ENCODE measurements around the gene ANKRD37. TPM values are rescaled to one million over a fixed set of nuclear protein-coding genes. Genes with fewer than 3 reads are reported as not detected.

Gene ANKRD37, protein sequence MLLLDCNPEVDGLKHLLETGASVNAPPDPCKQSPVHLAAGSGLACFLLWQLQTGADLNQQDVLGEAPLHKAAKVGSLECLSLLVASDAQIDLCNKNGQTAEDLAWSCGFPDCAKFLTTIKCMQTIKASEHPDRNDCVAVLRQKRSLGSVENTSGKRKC
- total RNA-seq (2022) (2.4 and 3.6 TPM in 2 replicates), Bru-seq, nascent RNA (percentile 56 among the genes with signal in this experiment), BruChase-seq, experiment 1, labeled RNA remaining after a 2-hour chase (percentile 49 among the genes with signal in this experiment), BruChase-seq, experiment 2, labeled RNA remaining after a 6-hour chase (percentile 38 among the genes with signal in this experiment)
- long read RNA-seq, partial matches to known transcripts, result 1 of 6 reads
- long read RNA-seq, other reads (novel, unspliced or antisense), result 2 of 6 reads

DNA sequence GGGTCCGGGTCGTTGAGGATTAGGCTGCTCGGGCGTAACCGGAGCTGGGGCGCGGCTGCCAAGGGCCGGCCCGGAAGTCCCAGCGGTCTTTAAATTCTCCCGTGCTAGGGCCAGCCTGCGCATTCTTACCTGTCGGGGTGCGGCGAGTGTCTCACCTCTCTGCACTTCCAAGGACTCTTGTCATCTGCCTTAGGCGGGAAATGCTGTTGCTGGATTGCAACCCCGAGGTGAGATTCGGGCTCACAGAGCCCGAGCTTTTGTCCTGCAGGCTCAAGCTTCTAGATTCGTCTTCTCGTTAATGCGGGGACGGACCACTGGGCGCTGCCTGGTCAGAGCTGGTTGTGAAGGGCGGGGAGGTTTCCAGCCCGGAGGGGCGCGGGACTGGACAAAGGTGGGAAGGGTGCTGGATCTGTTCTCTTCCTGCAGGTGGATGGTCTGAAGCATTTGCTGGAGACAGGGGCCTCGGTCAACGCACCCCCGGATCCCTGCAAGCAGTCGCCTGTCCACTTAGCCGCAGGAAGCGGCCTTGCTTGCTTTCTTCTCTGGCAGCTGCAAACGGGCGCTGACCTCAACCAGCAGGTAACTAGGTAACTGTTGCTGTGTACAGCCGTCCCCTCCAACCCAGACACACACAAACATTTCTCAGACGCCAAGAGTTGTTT, at the start of gene ANKRD37:
Gene ANKRD37 (plus strand): TSS at position 118 of the 662 bp plus-strand sequence. CDS start 83 bp downstream, at position 201.
- Mint-ChIP-seq H3K36me3 (ENCODE audit: insufficient read depth, unreplicated experiment) (peaks cover 18% of the 10 kb centered on the region), H3K4me3 (ENCODE audit: unreplicated experiment) (peak within 1 kb of the TSS; percentile 89), H3K27ac (ENCODE audit: unreplicated experiment) (peak within 1 kb of the TSS; percentile 91), H3K27me3 (ENCODE audit: insufficient read depth, unreplicated experiment) (no peaks in the 10 kb centered on the region), H3K4me1 (ENCODE audit: low read depth, unreplicated experiment) (peaks cover 7% of the 10 kb centered on the region), H3K9me3 (ENCODE audit: unreplicated experiment) (no peaks in the 10 kb centered on the region)
- no peak for TF ChIP-seq CTCF (IDR thresholded peaks at IDR 0.05; ENCODE audit: insufficient read depth in 1 of 2, low read depth in 1 of 2, low read length in 1 of 2, severe bottlenecking in 1 of 2, unreplicated experiment in 1 of 2)
- DNase-seq, result peak; percentile 60 to 70
- ChIA-PET POLR2A (interaction anchor here (0.6 to 2.0 kb wide), 6 partner anchors 11 to 253 kb away, joined by 3 to 11 read pairs (median 4); partner anchors contain the start of genes SLC25A4 and UFSP2), CTCF (interaction anchor here (0.7 to 1.8 kb wide), 4 partner anchors 29 to 641 kb away, joined by 3 to 6 read pairs (median 4); partner anchors contain the start of gene UFSP2)
- no TSS peak for BruUV-seq (replicated peaks)
- intact Hi-C loops (cut with micrococcal nuclease; ENCODE audit: unreplicated experiment), result loop anchor here (1.0 to 10.0 kb wide), 6 partner anchors 28 to 638 kb away; partner anchors contain the start of genes CCDC110, SLC25A4, SNX25 and UFSP2
- Histone ChIP-seq H3K4me3 (ENCODE audit: low read depth, low read length) (peak within 1 kb of the TSS; percentile 85), H3K9me3 (no peaks in the 10 kb centered on the region), H3K4me1 (no peaks in the 10 kb centered on the region), H3K27me3 (replicated peaks; ENCODE audit: control insufficient read depth, insufficient read depth, low read length) (no peaks in the 10 kb centered on the region), H3K36me3 (ENCODE audit: control insufficient read depth, insufficient read depth, low read length) (no peaks in the 10 kb centered on the region)

GRCh38 chr4:185346975-185347601, 49.6 kb upstream of the ANKRD37 start:
- no TSS peak for BruUV-seq (replicated peaks)
- Histone ChIP-seq H3K27me3 (replicated peaks; ENCODE audit: control insufficient read depth, insufficient read depth, low read length) (no peaks in the 10 kb centered on the region), H3K9me3 (no peaks in the 10 kb centered on the region), H3K4me1 (no peaks in the 10 kb centered on the region), H3K4me3 (ENCODE audit: low read depth, low read length) (no peak overlapping the region), H3K36me3 (ENCODE audit: control insufficient read depth, insufficient read depth, low read length) (no peaks in the 10 kb centered on the region)
- no peak for TF ChIP-seq CTCF (IDR thresholded peaks at IDR 0.05; ENCODE audit: insufficient read depth in 1 of 2, low read depth in 1 of 2, low read length in 1 of 2, severe bottlenecking in 1 of 2, unreplicated experiment in 1 of 2)
- ChIA-PET CTCF (no interaction called here), POLR2A (no interaction called here)
- H3K4me1 Mint-ChIP-seq (ENCODE audit: low read depth, unreplicated experiment), result no peaks in the 10 kb centered on the region
- DNase-seq, result no peak
- no peak overlapping the region for H3K27ac Mint-ChIP-seq (ENCODE audit: unreplicated experiment)
- peaks cover 6% of the 10 kb centered on the region for H3K36me3 Mint-ChIP-seq (ENCODE audit: insufficient read depth, unreplicated experiment)
- no peaks in the 10 kb centered on the region for H3K9me3 Mint-ChIP-seq (ENCODE audit: unreplicated experiment)
- no peak overlapping the region for H3K4me3 Mint-ChIP-seq (ENCODE audit: unreplicated experiment)
- intact Hi-C loops (cut with micrococcal nuclease; ENCODE audit: unreplicated experiment), result no loop called here
- H3K27me3 Mint-ChIP-seq (ENCODE audit: insufficient read depth, unreplicated experiment), result no peaks in the 10 kb centered on the region

GRCh38 chr4:185351691-185352090, 45.0 kb upstream of the ANKRD37 start:
- Histone ChIP-seq H3K4me3 (ENCODE audit: low read depth, low read length) (no peak overlapping the region), H3K4me1 (no peaks in the 10 kb centered on the region), H3K27me3 (replicated peaks; ENCODE audit: control insufficient read depth, insufficient read depth, low read length) (no peaks in the 10 kb centered on the region), H3K36me3 (ENCODE audit: control insufficient read depth, insufficient read depth, low read length) (no peaks in the 10 kb centered on the region), H3K9me3 (no peaks in the 10 kb centered on the region)
- no TSS peak for BruUV-seq (replicated peaks)
- CTCF ChIA-PET, result no interaction called here
- H3K4me3 Mint-ChIP-seq (ENCODE audit: unreplicated experiment), result no peak overlapping the region
- TF ChIP-seq CTCF (IDR thresholded peaks at IDR 0.05; ENCODE audit: insufficient read depth in 1 of 2, low read depth in 1 of 2, low read length in 1 of 2, severe bottlenecking in 1 of 2, unreplicated experiment in 1 of 2), result no peak
- intact Hi-C loops (cut with micrococcal nuclease; ENCODE audit: unreplicated experiment), result no loop called here
- DNase-seq, result no peak
- H3K4me1 Mint-ChIP-seq (ENCODE audit: low read depth, unreplicated experiment), result no peaks in the 10 kb centered on the region
- H3K9me3 Mint-ChIP-seq (ENCODE audit: unreplicated experiment), result no peaks in the 10 kb centered on the region
- H3K36me3 Mint-ChIP-seq (ENCODE audit: insufficient read depth, unreplicated experiment), result peaks cover 6% of the 10 kb centered on the region
- no peak overlapping the region for H3K27ac Mint-ChIP-seq (ENCODE audit: unreplicated experiment)
- POLR2A ChIA-PET, result no interaction called here
- no peaks in the 10 kb centered on the region for H3K27me3 Mint-ChIP-seq (ENCODE audit: insufficient read depth, unreplicated experiment)
